ENCODE data around the gene ERP44. TPM values are rescaled to one million over a fixed set of nuclear protein-coding genes. Genes with fewer than 3 reads are reported as not detected.

Gene ERP44
- polyA plus RNA-seq, 1 donor (not counting 4 experiments of a cell fraction or from before 2014, with no cell fraction given): 17.6 TPM

DNA sequence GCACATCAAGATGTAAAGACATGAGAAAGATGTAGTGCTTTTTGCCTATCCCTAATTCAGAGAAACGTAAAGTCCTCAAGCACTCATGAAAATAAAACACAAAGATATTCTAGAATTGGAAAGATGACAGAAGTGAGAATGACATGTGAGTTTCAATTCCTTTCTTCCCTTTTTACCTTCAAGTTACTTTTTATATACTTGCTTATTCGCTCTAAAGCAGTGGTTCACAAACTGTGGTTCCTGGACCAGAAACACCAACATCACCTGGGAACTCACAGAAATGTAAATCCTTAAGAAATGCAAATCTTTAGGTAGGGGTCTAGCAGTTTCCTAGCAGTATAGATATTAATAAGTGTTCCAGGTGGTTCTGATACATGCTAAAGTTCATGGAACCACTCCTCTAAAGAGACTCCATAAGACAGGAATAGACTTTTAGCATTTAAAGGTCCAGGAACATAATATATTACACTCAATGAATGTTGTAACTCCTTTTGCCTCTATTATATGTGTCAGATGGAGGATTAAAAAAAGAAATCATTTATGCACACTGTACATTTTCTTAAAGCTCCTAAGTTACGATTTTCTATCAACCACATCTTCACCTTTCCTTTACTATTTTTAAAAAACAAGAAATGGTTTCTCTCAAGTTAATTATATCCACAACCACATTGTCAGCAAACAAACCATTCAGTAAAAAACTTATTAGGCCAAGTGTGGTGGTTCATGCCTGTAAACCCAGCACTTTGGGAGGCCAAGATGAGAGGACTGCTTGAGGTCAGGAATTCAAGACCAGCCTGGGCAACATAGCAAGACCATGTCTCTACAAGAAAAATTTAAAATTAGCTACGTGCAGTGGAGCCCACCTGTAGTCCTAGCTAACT is 39.9 kb downstream of the ERP44 start:
- H3K4me1 ChIP-seq (ENCODE audit: control insufficient read depth, extremely low read depth, insufficient read depth, low read length): no peaks in the 10 kb centered on the region
- H4K20me1 ChIP-seq (ENCODE audit: control insufficient read depth, extremely low read depth, insufficient read depth, low read length): no peaks in the 10 kb centered on the region
- dilution Hi-C loops (cut with MboI; ENCODE audit: extremely low pct_ligation_motif_present, low sequenced_read_pairs): no loop called here
- no peak overlapping the region for H2AFZ ChIP-seq (ENCODE audit: control insufficient read depth, low read length)
- no peak for FAIRE-seq
- no peaks in the 10 kb centered on the region for H3K27me3 ChIP-seq (ENCODE audit: control insufficient read depth, extremely low read depth, insufficient read depth, low read length)
- no peak overlapping the region for H3K4me2 ChIP-seq (ENCODE audit: control insufficient read depth, extremely low read depth, insufficient read depth, low read depth, low read length)
- H3K36me3 ChIP-seq (ENCODE audit: control insufficient read depth in 2 of 2, extremely low read depth in 1 of 2, insufficient read depth in 2 of 2, low read length in 2 of 2): no peaks in the 10 kb centered on the region
- H3K27ac ChIP-seq (ENCODE audit: control insufficient read depth, insufficient read depth, low read length): no peak overlapping the region
- H3K9me1 ChIP-seq (ENCODE audit: control insufficient read depth, extremely low read depth, insufficient read depth, low read length): no peaks in the 10 kb centered on the region
- H3K9me3 ChIP-seq (ENCODE audit: control insufficient read depth, low read depth, low read length): no peaks in the 10 kb centered on the region
- DNase-seq (ENCODE audit: low read depth, low spot score): no peak
- TF ChIP-seq, protein P1, sequence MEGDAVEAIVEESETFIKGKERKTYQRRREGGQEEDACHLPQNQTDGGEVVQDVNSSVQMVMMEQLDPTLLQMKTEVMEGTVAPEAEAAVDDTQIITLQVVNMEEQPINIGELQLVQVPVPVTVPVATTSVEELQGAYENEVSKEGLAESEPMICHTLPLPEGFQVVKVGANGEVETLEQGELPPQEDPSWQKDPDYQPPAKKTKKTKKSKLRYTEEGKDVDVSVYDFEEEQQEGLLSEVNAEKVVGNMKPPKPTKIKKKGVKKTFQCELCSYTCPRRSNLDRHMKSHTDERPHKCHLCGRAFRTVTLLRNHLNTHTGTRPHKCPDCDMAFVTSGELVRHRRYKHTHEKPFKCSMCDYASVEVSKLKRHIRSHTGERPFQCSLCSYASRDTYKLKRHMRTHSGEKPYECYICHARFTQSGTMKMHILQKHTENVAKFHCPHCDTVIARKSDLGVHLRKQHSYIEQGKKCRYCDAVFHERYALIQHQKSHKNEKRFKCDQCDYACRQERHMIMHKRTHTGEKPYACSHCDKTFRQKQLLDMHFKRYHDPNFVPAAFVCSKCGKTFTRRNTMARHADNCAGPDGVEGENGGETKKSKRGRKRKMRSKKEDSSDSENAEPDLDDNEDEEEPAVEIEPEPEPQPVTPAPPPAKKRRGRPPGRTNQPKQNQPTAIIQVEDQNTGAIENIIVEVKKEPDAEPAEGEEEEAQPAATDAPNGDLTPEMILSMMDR (optimal IDR thresholded peaks at IDR 0.05 in 1 of 3, IDR thresholded peaks at IDR 0.05 in 1 of 3, conservative IDR thresholded peaks at IDR 0.05 in 1 of 3; ENCODE audit: extremely low read depth in 1 of 3, insufficient read depth in 2 of 3, low read length in 3 of 3): no peak
- no peak for TF ChIP-seq EZH2 (IDR thresholded peaks at IDR 0.05; ENCODE audit: low read length)
- H3K79me2 ChIP-seq (ENCODE audit: control insufficient read depth, insufficient read depth, low read length): peaks cover 15% of the 10 kb centered on the region
- no peak overlapping the region for H3K4me3 ChIP-seq (ENCODE audit: control insufficient read depth in 2 of 3, extremely low read depth in 1 of 3, insufficient read depth in 2 of 3, low read depth in 1 of 3, low read length in 3 of 3)
- no peak overlapping the region for H3K9ac ChIP-seq (ENCODE audit: control insufficient read depth, extremely low read depth, insufficient read depth, low read length)

DNA sequence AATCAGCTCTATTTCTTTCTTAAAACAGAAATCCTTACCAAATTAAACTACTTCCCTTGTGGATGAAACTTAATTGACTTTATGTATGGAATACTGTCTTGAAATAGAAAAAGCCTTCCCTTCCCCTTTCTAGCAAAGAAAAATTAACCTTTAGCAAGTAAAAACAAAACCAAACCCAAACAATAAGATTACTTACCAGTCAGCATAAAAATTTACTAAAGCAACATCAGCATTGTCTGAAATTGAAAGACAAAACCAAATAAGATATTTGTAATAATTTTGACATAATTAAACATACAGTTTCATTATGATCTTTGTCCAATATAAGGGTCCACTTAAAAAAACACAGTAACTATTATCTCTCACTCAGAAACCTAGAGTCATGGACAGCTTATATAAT is 41.2 kb downstream of the ERP44 start:
- DNase-seq (ENCODE audit: low read depth, low spot score): no peak
- dilution Hi-C loops (cut with MboI; ENCODE audit: extremely low pct_ligation_motif_present, low sequenced_read_pairs): no loop called here
- Histone ChIP-seq H3K27ac (ENCODE audit: control insufficient read depth, insufficient read depth, low read length) (no peak overlapping the region), H3K4me1 (ENCODE audit: control insufficient read depth, extremely low read depth, insufficient read depth, low read length) (no peaks in the 10 kb centered on the region), H3K79me2 (ENCODE audit: control insufficient read depth, insufficient read depth, low read length) (peaks cover 7% of the 10 kb centered on the region), H3K4me3 (ENCODE audit: control insufficient read depth in 2 of 3, extremely low read depth in 1 of 3, insufficient read depth in 2 of 3, low read depth in 1 of 3, low read length in 3 of 3) (no peak overlapping the region), H3K9me1 (ENCODE audit: control insufficient read depth, extremely low read depth, insufficient read depth, low read length) (no peaks in the 10 kb centered on the region), H3K4me2 (ENCODE audit: control insufficient read depth, extremely low read depth, insufficient read depth, low read depth, low read length) (no peak overlapping the region), H4K20me1 (ENCODE audit: control insufficient read depth, extremely low read depth, insufficient read depth, low read length) (no peaks in the 10 kb centered on the region), H3K27me3 (ENCODE audit: control insufficient read depth, extremely low read depth, insufficient read depth, low read length) (no peaks in the 10 kb centered on the region), H3K9ac (ENCODE audit: control insufficient read depth, extremely low read depth, insufficient read depth, low read length) (no peak overlapping the region), H3K9me3 (ENCODE audit: control insufficient read depth, low read depth, low read length) (no peaks in the 10 kb centered on the region), H2AFZ (ENCODE audit: control insufficient read depth, low read length) (no peak overlapping the region), H3K36me3 (ENCODE audit: control insufficient read depth in 2 of 2, extremely low read depth in 1 of 2, insufficient read depth in 2 of 2, low read length in 2 of 2) (no peaks in the 10 kb centered on the region)
- no peak for FAIRE-seq
- TF ChIP-seq, protein P1 (optimal IDR thresholded peaks at IDR 0.05 in 1 of 3, IDR thresholded peaks at IDR 0.05 in 1 of 3, conservative IDR thresholded peaks at IDR 0.05 in 1 of 3; ENCODE audit: extremely low read depth in 1 of 3, insufficient read depth in 2 of 3, low read length in 3 of 3): no peak
- TF ChIP-seq EZH2 (IDR thresholded peaks at IDR 0.05; ENCODE audit: low read length): no peak
